ENCODE results near the gene TMEM255B.

The TMEM255B gene

GRCh38 chr13:113814435-113814821 is 55.4 kb downstream of the TMEM255B start:
- DNase-seq (ENCODE audit: extremely low spot score) = no peak
- no peak for TF ChIP-seq CTCF (IDR thresholded peaks at IDR 0.05; ENCODE audit: control extremely low read depth, extremely low read depth, low read depth, missing control alignments)
- ChIA-PET POLR2A (no interaction called here), CTCF (no interaction called here)

GRCh38 chr13:113815151-113816058 is 56.4 kb downstream of the TMEM255B start:
- TF ChIP-seq CTCF (IDR thresholded peaks at IDR 0.05; ENCODE audit: control extremely low read depth, extremely low read depth, low read depth, missing control alignments) = no peak
- POLR2A ChIA-PET = no interaction called here
- no peak for DNase-seq (ENCODE audit: extremely low spot score)
- CTCF ChIA-PET = interaction anchor here (1.2 kb wide), 1 partner anchor 60 kb away, joined by 5 read pairs; no protein-coding TSS in a partner anchor

GRCh38 chr13:113816254-113816929 is 57.4 kb downstream of the TMEM255B start:
- POLR2A ChIA-PET = no interaction called here
- no peak for DNase-seq (ENCODE audit: extremely low spot score)
- CTCF ChIA-PET = interaction anchor here (0.7 to 1.2 kb wide), 6 partner anchors 10 to 412 kb away, joined by 3 to 5 read pairs (median 4); no protein-coding TSS in a partner anchor
- peak; percentile 4 for TF ChIP-seq CTCF (IDR thresholded peaks at IDR 0.05; ENCODE audit: control extremely low read depth, extremely low read depth, low read depth, missing control alignments)

GRCh38 chr13:113816946-113817859 is 58.2 kb downstream of the TMEM255B start:
- peak; percentile 88 for DNase-seq (ENCODE audit: extremely low spot score)
- CTCF ChIA-PET = interaction anchor here (0.7 to 1.2 kb wide), 6 partner anchors 9 to 411 kb away, joined by 3 to 5 read pairs (median 4); no protein-coding TSS in a partner anchor
- POLR2A ChIA-PET = no interaction called here
- peak; percentile 91 for TF ChIP-seq CTCF (IDR thresholded peaks at IDR 0.05; ENCODE audit: control extremely low read depth, extremely low read depth, low read depth, missing control alignments)

- TF ChIP-seq CTCF (IDR thresholded peaks at IDR 0.05; ENCODE audit: control extremely low read depth, extremely low read depth, low read depth, missing control alignments) = no peak
- POLR2A ChIA-PET = no interaction called here
- CTCF ChIA-PET = no interaction called here
- no peak for DNase-seq (ENCODE audit: extremely low spot score)
These were observed 59.0 kb downstream of the TMEM255B start for GRCh38 chr13:113817860-113818691.
